ENCODE results near the gene PCDHGC4.

DNA sequence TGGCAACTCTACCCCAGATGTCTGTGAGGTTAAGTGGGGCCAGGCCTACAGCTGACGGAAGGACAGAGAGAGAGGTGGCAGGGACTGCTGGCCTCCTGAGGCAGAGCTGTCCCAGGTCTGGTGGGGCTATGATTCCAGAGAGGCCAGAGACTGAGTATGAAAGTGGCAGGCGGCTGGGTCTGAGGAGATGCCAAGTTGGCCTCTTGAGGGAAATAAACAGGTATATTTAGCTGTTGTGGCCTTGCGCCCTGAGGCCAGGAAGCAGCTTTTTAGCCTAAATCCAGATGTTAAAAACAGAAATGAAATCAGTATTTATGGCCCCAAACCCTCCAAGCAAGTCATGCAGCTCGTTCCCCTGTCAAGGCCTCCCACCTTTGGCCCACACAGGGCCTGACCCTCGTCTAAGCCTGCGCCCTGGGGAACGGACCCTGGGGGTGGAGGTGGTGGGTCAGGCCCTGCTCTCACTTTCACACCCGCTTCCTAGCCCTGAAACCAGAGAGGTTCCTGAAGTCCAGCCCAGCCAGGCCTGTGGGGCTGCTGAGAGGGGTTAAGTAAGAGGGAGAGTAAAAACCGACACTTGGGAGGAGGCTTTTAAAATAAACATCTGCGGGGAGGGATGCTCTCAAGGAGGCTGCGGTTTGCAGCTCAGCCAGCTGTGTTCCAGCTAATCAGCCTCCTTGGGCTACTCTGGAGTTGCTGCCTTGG, 22.7 kb downstream of the PCDHGC4 start:
- no peak for TF ChIP-seq POLR2A (IDR thresholded peaks at IDR 0.05)
- no peak for TF ChIP-seq CTCF (IDR thresholded peaks at IDR 0.05)
